ENCODE results near the gene DSCAML1.

The DSCAML1 gene

DNA sequence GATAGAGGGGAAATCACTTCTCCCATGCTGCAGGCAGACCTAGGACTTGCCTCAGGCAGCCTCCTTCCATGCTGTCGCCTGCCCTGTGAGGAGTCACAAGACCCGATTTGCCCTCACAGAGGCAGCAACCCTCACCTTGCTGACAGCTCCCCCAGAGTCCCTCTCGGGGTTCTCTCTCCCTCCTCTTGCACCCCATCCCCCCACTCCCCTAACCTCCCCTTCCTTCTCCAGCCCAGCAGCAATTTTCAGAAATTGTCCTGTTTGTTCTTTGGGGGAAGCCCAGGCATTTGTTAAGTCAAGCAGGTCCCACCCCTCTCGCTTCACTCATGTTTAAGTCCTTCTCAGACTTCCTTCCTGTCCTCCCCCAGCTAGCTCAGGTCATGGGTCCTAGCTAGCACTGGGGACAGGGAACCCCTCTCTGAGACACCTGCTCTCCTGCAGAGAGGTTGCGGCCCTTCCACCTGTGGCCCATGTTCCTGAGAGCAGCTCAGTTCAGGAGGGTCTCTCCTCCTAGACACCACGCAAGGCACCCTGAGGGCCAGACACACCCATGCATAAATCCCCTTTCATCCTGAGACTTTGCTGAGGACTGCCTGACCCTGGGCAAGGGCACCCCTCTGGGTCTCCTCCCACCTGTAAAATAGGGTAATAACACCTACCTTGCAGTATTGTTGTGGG, 33.8 kb upstream of the DSCAML1 start:
- DNase-seq: no peak

DNA sequence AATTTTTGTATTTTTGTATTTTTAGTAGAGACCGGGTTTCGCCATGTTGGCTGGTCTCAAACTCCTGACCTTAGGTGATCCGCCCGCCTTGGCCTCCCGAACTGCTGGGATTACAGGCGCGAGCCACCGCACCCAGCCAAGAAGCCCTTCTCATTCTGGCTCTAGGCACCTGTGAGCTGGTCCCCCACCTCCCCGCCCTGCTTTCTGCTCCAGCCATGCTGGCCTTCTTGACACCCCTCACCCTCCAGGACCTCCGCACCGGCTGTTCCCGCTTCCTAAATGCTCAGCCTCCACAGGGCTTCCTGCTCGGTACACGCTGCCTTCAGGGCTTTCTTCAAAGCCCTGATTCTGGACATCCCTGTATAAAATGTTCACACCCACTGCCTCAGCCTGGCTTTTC, 33.1 kb upstream of the DSCAML1 start:
- no peak for DNase-seq

DNA sequence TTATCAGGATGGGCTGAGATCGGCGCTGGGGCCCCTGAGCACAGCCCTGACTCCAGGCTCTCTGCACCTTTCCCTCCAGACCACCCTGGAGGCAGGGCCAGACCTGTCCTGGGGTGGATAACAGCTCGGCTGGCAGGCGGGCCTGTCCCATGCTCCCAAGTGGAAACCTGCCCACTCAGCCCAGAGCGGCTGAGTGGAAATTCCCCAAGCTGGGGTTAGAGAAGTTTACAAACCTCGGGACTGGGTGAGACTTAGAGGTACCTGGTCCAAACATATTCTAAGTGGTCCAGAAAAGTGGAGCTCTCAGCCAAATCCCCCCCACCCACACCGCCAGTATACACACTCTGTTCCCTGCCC, 32.3 kb upstream of the DSCAML1 start:
- no peak for DNase-seq

DNA sequence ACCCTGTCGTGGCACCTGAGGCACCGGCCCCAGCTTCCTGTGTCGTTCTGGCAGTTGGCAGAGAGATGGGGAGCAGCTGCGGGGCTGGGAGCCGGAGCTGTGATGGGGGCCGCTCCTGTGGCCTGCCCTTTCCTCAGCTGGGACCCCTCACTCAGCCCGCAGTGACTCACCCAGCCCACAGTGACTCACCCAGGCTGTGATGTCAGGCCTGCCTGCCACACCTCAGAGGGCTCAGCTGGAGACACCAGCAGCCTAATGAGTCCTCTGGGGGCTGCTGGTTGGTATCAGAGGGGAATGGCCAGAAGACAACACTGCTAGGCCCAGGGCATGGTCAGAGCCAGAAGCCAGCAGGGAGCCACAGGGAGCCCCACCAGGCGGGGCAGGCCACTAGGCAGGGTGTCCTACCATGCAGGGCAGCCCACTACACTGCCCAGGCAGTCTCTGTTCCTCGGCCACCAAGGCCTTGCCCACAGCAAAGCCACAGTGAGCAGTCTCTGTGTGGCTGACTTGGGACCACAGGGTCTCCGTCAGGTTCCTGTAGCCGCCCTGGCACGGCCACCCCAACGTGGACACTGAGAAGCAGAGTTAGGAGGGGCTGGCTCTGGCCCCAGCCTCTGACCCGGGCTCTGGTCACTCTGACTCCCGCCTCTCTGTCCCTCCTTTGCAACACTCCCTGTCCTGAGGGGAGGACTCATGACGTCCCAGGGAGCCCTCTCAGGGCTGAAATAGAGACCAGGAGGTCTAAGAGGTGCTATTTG, 31.8 kb upstream of the DSCAML1 start:
- DNase-seq: no peak

DNA sequence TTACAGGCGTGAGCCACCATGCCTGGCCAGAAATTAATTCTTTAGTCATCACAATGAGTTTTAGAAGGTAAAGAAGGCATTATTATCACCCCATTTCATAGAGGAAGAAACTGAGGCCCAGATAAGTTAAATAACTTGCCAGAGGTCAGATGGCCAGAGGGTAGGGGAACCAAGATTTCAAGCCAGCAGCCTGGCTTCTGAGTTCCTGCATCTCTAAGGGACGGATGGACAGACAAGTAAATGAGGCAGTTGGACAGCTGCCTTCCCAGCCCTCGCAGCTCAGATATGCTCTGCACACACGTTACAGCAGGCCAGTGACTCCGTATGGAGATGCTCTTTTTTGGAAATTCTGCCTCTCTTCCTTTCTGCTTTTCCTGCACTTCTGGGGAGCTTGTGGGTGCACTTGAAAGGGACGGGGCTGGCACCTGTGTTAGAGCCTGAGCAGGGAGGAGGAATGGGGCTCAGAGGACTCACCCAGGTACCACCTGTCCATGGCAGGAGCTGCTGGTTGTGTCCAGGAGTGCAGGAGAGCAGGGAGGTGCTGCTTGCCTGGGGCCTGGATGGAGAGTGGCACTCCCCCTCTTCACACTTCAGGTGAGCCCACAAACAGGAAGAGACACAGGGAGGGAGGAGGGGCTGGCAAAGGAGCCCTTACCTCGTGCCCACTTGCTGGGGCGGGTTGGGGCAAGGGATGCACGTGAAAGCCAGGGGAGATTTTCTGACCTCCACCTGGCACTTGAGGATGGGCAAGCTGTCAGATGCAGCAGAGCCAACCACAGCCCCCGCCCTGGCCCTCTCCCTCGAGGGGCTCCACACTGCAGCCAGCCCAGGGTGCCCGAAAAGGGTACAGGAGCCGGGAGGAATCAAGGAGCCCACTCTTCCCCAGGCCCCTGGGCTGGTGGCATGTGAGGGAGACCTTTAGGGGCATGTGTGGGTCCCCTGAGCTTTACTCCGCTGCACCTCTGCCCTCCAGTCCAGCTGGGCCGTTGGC, 30.8 kb upstream of the DSCAML1 start:
- DNase-seq: no peak

DNA sequence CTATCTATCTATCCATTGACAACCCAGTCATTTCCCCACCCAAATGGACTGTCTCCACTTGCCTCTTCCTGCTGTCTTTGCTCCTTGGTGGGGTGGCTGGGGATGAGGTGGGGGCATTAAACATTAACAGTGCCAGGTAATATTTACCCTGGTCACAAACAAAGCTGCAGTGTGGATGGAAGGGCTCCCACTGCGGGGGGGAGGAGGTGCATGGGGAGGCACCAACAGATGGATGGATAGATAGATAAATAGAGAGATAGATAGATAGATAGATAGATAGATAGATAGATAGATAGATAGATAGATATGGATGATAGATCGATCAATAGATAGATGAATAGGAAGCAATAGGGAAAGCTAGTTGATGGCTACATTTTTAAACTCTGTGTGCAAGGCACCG, 29.8 kb upstream of the DSCAML1 start:
- no peak for DNase-seq

DNA sequence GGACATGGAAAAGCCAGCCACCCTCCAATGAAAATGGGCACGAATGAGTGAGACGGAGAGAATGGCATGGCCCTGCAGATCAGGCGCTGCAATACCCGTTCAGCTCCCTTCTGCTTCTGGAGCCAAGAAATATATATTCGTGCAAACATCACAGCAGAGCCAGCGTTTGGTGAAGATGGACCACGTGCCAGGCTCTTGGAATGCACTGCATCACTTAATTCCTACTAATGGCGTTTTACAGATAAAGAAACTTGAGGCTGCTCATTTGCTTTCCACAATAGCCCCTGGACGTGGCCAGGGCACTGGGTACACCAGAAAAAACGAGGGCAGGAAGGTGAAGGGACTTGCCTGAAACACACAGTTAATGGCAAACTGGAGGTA, 29.2 kb upstream of the DSCAML1 start:
- DNase-seq: no peak

DNA sequence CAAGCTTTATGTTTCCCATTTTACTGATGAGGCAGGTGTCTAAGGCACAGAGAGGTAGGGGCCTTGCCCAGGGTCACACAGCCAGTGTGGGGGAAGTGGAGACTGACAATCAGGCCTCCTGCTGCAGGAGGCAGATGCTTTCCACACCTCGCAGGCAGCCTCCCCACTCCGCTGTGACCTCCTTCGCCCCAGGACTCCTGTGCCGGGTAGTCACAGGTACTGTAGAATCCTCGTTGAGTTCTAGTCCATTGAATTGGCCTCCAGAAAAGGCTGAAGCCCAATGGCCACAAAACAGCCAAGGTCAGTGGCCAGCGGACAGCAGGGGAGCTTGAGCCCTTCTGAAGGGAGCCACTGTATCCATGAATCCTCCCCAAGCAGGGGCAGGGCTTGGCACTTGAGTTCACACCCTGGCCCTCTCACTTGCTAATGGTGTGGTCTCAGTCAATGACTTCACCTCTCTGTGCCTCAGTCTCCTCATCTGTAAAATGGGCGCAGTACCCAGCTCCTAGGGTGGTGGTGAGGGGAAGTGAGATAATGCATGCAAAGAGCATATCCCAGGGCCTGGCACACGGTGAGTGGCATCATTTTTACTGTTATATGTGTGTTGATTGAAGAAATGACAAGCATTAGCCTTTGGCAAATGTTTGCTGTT, 28.6 kb upstream of the DSCAML1 start:
- DNase-seq: no peak

DNA sequence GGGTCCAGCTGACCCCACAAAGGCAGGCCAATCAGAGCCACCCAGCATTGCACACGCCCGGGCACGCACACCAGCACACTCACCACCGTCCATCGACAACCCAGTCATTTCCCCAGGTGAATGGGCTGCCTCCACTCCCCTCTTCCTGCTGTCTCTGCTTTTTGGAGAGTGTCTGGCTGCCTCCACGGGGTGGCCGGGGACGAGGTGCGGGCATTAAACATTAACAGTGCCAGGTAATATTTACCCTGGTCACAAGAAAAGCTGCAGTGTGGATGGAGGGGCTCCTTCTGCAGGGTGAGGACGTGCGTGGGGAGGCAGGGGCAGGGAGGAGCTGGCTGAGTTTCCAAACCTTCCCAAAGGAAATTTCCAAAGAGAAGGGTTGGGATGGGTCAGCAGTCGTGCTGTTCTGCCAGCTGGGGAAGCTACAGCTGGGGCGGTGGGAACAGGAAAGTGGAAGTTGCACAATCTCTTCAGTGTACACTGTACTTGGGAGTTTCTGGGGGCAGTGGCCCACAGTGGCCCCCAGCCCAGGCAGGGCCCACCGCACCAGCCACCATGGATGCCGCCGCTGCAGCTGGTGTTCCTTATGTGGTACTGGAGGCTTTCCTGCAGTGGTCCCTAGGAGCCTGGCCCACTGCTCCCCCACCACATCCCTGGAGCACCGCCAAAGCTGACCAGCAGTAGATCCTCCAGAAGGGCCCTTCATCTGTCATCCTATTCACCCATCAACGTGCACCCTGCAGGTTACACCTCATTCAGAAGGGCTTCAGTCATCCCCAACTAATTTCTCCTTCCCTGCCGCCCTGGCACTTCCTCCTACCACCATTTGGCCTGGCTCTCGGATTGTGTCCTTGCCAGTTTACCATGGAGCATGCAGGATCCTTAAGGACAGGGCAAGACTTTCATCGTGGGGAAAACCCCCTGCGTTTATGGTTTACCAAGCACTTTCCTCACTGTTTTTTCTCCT, 27.8 kb upstream of the DSCAML1 start, which contains the start of gene FXYD2:
Gene FXYD2 (minus strand): TSS at position 174 of the 967 bp plus-strand sequence. CDS start 66 bp downstream, at position 108.
- no peak for DNase-seq

DNA sequence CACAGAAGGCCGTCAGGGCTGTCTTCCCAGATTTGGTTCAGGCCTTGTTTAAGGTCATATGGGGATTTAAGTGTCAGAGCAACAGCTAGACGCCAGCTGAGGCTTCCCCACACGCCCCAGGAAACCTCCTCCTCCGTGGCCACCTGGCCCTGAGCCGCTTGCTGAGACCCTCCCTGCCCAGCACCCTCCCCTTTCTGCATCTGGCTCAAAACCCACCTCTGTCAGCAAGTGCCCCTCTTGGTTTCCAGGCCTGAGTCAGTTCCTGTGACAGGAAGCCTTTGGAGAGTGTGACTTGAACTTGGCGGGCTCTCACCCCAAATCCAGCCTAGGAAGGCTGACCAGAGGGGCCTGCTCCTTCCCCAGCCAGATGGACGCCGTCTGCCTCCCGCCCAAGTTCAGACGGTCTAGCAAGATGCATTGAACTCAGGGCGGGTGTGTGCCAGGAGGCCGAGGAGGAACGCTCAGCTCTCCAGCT, 27.0 kb upstream of the DSCAML1 start:
- no peak for DNase-seq

DNA sequence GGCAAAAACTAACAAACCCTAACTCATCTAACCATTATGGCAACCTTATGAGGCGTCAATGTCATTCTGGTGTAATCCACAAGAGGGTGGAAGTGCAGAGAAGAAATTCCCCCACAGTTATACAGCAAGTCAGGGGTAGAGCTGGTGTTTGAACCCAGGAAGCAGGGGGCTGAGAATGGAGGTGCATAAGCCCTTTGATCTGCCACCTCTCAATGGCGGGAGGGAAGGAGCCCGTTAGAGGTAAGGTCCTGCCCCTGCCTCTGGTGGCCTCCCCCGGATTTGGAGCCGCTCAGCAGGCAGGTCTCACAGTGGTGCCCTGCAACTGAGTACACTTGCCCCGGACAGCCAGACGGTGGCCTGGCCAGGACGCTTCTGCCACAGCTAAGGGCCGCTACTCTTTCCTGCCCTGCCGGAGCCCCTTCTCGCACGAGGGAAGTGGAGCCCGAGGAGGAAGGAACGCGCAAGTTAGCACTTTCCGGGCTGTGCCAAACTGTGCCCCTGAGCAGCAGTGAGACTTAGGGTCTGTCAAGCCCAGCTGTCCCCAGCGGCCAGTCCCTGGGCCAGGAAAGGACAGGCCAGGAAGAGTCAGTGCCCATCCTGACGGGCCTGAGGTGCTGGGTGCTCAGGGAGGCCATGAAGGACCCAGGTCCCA, 26.4 kb upstream of the DSCAML1 start:
- DNase-seq: no peak

DNA sequence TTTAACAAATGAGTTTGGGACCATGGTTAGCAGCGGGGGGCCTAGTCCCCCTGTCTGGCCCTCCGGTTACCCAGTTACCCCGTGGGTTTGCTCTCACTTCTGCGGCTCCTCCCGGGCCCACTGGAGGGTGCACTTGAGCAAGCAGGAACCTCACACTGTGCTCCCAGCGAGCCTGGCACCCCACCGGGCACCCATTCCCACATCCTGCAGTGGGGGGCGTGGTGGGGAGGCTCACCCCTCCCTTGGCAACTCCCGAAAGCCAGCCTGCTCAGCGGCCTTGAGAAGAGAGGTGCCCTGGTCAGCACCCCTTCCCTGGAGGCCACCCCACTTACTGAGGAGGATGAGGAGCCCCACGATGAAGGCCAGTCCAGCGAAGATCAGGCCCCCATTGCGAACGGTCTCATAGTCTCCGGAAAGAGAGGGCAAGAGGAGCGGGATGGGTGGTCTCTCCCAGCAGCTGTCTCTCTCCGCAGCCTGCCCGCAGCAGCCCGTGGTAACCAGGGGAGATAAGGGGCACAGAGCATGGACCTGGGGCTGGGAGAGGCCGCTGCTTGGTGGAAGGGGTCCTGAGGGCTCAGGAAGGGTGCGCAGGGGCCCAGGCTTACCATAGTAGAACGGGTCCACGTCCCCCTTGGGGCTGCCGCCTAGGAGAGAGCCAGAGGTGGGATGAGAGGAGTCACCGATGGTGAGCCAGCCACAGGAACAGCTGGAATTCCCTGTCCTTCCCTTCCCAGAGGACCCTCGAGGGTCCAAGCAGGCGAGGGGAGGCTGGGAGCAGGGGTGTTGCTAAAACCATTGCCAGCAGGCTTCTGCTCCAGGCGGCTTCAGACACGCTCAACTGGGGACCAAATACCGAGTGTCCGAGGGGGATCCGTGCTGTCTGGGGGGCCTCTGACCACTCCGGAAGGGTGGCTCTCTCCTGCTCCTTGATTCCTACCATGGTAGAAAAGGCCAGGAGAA, 25.3 kb upstream of the DSCAML1 start:
- no peak for DNase-seq

DNA sequence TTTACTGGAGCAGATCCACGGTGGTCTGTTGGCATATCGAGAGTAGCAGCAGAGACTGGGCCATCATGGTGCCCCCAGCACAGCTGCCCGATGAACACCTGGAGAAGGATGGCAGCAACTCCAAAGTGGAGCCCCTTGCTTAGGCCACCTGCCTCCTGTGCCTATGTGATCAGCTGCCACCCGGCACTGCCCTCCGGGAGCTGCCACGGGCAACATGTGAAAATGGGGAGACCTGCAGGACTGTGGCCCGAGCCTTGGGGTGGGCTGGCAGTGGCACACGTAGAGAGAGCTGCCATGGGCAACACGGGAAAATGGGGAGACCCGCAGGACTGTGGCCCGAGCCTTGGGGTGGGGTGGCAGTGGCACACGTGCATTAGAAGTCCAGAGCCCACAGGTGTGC, 24.4 kb upstream of the DSCAML1 start:
- no peak for DNase-seq

DNA sequence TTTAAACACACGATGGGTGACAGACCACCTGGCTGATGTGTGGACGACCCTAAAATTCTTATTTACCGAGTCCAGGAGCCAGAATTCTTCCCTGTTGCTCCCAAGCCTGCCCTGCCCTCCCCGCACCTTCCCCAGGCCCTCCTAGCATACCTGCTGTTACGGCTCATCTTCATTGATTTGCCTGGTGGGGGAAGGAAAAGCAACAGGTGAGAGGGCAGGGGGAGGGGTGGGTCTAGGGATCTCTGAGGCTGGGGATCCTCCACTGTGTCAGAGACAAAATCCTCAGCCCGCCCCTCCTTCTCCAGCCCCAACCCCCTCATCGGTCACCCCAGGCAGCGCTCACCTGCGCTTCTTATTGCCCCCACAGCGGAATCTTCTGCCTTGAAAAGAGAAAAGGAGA, 23.5 kb upstream of the DSCAML1 start:
- DNase-seq: no peak

DNA sequence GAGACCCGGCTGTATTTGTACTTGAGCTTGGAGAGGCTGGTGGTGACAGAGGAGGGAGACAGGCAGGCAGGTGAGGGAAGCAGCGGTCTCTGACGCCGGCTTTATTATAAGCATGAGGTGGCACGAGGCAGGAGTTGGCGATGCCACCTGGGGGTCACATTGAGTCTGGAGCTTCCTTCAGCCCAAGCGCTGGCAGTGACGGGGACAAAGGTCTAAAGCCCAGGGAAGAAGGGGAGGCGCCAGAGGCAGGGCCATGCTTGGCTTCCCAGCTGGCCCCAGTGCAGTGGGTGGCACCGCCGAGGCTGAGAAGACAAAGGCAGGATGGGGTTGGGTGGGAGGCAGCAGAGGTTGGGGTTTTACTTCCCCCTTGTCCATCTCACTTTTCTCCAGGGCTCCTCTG, 23.1 kb upstream of the DSCAML1 start:
- DNase-seq: no peak

DNA sequence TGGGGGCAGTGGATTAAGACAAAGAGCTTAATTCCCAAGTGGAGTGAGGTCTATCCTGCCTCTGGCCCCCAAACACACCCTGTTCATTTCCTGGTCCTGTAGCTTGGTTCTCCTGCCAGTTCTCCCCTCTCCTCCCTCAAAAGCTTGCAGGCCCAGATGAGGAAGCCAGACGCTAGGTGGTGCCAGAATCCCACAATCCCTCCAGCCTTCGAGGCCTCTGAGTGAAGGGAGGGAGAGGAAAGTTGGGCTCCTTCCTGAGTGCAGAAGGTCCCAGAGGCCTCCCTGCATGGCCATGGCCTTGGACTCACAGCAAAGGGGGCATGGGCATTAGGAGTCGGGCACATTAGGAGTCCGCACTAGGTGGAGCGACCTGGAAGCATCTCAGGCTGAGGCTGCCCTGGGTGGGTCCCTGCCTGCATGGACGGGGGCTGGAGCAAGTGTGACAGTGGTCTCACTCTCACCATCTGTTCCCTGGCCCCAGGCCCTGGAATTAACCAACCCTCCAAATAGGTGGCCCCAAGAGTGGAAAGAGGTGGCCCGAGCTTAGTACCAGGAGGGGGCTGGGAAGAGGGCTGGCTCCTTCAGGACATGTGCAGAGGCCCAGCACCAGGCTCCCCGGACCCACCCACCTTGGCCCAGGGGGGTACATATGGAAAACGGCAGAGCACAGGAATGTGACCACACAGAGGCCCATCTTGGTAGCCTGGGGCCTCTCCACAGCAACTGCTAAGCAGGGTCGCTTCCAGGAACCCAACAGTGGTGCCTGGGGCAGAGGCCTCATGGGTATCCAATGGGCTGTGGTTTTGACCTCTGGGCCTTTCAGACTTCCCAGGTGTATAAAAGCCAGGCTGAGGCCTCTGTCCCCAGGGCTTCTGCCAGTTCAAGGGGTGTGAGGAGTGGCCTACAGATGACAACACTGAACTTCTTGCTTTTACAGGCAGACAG, 22.4 kb upstream of the DSCAML1 start:
- peak in 1 of 2 donors; percentile 20 for DNase-seq

DNA sequence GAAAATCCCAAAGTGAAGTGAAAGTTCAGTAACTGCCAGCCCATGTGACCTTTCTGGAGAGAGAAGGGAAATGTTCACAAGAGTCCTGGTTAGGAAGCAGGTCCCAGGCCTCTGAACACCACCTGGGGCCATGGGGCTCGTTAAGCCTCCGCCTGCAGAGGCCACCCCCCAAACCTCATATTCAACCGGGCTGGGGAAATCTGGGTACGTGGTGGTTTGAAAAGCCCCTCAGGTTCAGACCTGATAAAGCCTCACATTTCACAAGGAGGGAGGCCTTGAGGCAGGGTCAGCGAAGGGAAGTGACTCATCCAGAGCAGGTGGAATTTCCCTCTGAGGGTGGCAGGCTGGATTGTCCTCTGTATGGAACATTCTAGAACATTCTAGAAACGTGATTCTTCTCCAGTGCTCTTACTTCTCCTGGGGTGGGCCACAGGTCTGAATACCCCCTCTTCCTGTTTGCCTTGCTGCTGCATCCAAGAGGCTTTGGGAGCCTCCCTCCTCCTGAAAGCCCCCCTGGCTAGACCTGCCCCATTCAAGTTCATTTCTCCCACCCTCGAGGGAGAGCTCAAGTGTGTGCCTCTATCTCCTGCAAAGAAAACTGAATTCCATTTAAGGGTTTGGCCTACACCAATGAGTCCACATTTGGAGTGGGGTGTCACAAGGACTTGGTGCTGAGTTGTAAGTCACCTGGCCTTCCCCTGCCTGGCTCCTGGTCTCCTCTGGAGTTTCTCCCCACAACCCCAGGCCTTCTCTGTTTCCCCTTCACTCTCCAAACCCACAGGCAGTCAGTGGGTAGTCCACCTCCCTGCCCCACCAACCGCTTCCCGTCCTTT, 21.2 kb upstream of the DSCAML1 start:
- DNase-seq: no peak
